Mammary epithelial cell (primary cell): ENCODE measurements around the gene ASZ1.

Source experiments
- CTCF ChIP-seq, 2 donors: IDR thresholded peaks in 1 of 2; conservative IDR thresholded peaks in 1 of 2; 2 replicates each; pipeline ENCODE4 v1.5.1; 2011 to 2012; ENCODE audit warnings: inconsistent platforms in 2 of 2, low read length in 2 of 2, mild to moderate bottlenecking in 2 of 2, control low read depth in 1 of 2, low read depth in 1 of 2; ENCODE audit not compliant: insufficient read depth in 1 of 2; ENCODE audit errors: extremely low read depth in 1 of 2
- EZH2 ChIP-seq: IDR thresholded peaks from 2 replicates; pipeline ENCODE4 v1.6.1; 2012; ENCODE audit warnings: low read length, inconsistent platforms, borderline replicate concordance

- TF ChIP-seq CTCF (conservative IDR thresholded peaks at IDR 0.05 in 1 of 2, IDR thresholded peaks at IDR 0.05 in 1 of 2; ENCODE audit: extremely low read depth in 1 of 2, insufficient read depth in 1 of 2, low read depth in 1 of 2, low read length in 2 of 2) (no peak), EZH2 (no peak)
Observed at GRCh38 chr7:117412390-117412789, 14.9 kb downstream of the ASZ1 start.
